SU-DHL-6 (cell line): ENCODE results near the gene UQCRHL.

Experiments used
- H2AFZ ChIP-seq: fragments of 200-600 bp; sonication (generic); 2 replicates; pipeline ENCODE4 v1.6.1; 2014; ENCODE audit warnings: low read depth, mild to moderate bottlenecking, moderate library complexity, mixed read lengths, antibody characterized with exemption, low read length; ENCODE audit not compliant: severe bottlenecking
- H3F3A ChIP-seq: fragments of 200-600 bp; shearing (Covaris generic); 2 replicates; pipeline ENCODE4 v1.6.0; 2016; ENCODE audit warnings: antibody characterized with exemption, mild to moderate bottlenecking; ENCODE audit not compliant: insufficient read depth
- H3K27ac ChIP-seq: fragments of 200-600 bp; sonication (generic); 2 replicates; pipeline ENCODE4 v1.5.1; 2016; ENCODE audit warnings: low read depth, mild to moderate bottlenecking, low read length, moderate library complexity, mixed read lengths
- H3K27me3 ChIP-seq: fragments of 200-600 bp; sonication (generic), shearing (Covaris generic); 2 replicates; pipeline ENCODE4 v1.6.0; 2014; ENCODE audit warnings: mild to moderate bottlenecking, low read length
- H3K36me3 ChIP-seq: fragments of 200-600 bp; sonication (generic); 2 replicates; pipeline ENCODE4 v1.6.1; 2014; ENCODE audit warnings: mild to moderate bottlenecking, low read length, mixed read lengths
- H3K4me2 ChIP-seq: fragments of 300-600, 200-600 bp; shearing (Covaris generic), sonication (generic); 2 replicates; pipeline ENCODE4 v1.6.0; 2014; ENCODE audit warnings: low read length, low read depth, mild to moderate bottlenecking; ENCODE audit not compliant: poor library complexity, severe bottlenecking
- H3K4me3 ChIP-seq: fragments of 200-600 bp; sonication (generic); 2 replicates; pipeline ENCODE4 v1.5.1; 2014; ENCODE audit warnings: antibody characterized with exemption, low read length, mild to moderate bottlenecking, mixed read lengths; ENCODE audit not compliant: insufficient read depth, poor library complexity, severe bottlenecking
- H3K79me2 ChIP-seq: fragments of 200-600 bp; sonication (generic); 2 replicates; pipeline ENCODE4 v1.6.1; 2014; ENCODE audit warnings: mild to moderate bottlenecking, low read length, moderate library complexity; ENCODE audit not compliant: insufficient read depth
- H3K9ac ChIP-seq: fragments of 200-600 bp; sonication (generic); 2 replicates; pipeline ENCODE4 v1.7.0; 2014; ENCODE audit warnings: mild to moderate bottlenecking, low read length
- H3K9me2 ChIP-seq: fragments of 200-600 bp; sonication (generic); replicated peaks from 2 replicates; pipeline ENCODE4 v1.6.1; 2014; ENCODE audit warnings: low read length; ENCODE audit not compliant: insufficient read depth
- H3K9me3 ChIP-seq: fragments of 200-600 bp; sonication (generic); 2 replicates; pipeline ENCODE4 v1.6.1; 2014; ENCODE audit warnings: low read length, mixed read lengths; ENCODE audit not compliant: insufficient read depth
- H4K20me1 ChIP-seq: fragments of 200-600 bp; sonication (generic); 2 replicates; pipeline ENCODE4 v1.6.1; 2014; ENCODE audit warnings: low read depth, mild to moderate bottlenecking, antibody characterized with exemption, low read length, moderate library complexity, mixed read lengths
- EZH2phosphoT487 ChIP-seq: fragments of 200-600 bp; sonication (generic), shearing (Covaris generic); conservative IDR thresholded peaks from 2 replicates; pipeline ENCODE4 v1.6.1; 2018; ENCODE audit warnings: mild to moderate bottlenecking, antibody characterized with exemption, low read length, moderate library complexity, mixed read lengths
- TF ChIP-seq, protein P1 (sequence below): fragments of 200-600 bp; sonication (generic); IDR thresholded peaks from one replicate; pipeline ENCODE4 v1.5.1; 2017; ENCODE audit warnings: antibody characterized with exemption, mild to moderate bottlenecking, low read length, moderate library complexity; ENCODE audit not compliant: insufficient read depth, poor library complexity, severe bottlenecking

Gene UQCRHL

GRCh38 chr1:15851210-15852035 is 44.0 kb upstream of the UQCRHL start:
- H3K9me3 ChIP-seq: no peaks in the 10 kb centered on the region
- peak overlapping the region; percentile 88 for H3K4me3 ChIP-seq
- H3K9ac ChIP-seq: peak overlapping the region; percentile 77; the same call in 1 of the 2 replicates
- TF ChIP-seq, protein P1, sequence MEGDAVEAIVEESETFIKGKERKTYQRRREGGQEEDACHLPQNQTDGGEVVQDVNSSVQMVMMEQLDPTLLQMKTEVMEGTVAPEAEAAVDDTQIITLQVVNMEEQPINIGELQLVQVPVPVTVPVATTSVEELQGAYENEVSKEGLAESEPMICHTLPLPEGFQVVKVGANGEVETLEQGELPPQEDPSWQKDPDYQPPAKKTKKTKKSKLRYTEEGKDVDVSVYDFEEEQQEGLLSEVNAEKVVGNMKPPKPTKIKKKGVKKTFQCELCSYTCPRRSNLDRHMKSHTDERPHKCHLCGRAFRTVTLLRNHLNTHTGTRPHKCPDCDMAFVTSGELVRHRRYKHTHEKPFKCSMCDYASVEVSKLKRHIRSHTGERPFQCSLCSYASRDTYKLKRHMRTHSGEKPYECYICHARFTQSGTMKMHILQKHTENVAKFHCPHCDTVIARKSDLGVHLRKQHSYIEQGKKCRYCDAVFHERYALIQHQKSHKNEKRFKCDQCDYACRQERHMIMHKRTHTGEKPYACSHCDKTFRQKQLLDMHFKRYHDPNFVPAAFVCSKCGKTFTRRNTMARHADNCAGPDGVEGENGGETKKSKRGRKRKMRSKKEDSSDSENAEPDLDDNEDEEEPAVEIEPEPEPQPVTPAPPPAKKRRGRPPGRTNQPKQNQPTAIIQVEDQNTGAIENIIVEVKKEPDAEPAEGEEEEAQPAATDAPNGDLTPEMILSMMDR: no peak
- TF ChIP-seq EZH2phosphoT487: no peak
- H3K4me2 ChIP-seq: peak overlapping the region; percentile 94
- no peak overlapping the region for H2AFZ ChIP-seq
- H3K36me3 ChIP-seq: no peaks in the 10 kb centered on the region
- H3K27ac ChIP-seq: peak overlapping the region; percentile 98
- H3K9me2 ChIP-seq: no peaks in the 10 kb centered on the region
- peaks cover 89% of the 10 kb centered on the region for H3K79me2 ChIP-seq
- H3F3A ChIP-seq: peaks cover 20% of the 10 kb centered on the region
- peaks cover 12% of the 10 kb centered on the region for H4K20me1 ChIP-seq
- H3K27me3 ChIP-seq: no peaks in the 10 kb centered on the region

GRCh38 chr1:15850471-15851001 is 43.1 kb upstream of the UQCRHL start:
- no peaks in the 10 kb centered on the region for H3K9me2 ChIP-seq
- TF ChIP-seq EZH2phosphoT487: no peak
- TF ChIP-seq, protein P1: no peak
- H3K9me3 ChIP-seq: no peaks in the 10 kb centered on the region
- peaks cover 12% of the 10 kb centered on the region for H4K20me1 ChIP-seq
- peak overlapping the region; percentile 88 for H3K4me3 ChIP-seq
- H3K27me3 ChIP-seq: no peaks in the 10 kb centered on the region
- H3K4me2 ChIP-seq: peak overlapping the region; percentile 94
- no peaks in the 10 kb centered on the region for H3K36me3 ChIP-seq
- H2AFZ ChIP-seq: no peak overlapping the region
- H3K27ac ChIP-seq: peak overlapping the region; percentile 98
- peak overlapping the region; percentile 77 for H3K9ac ChIP-seq
- peaks cover 29% of the 10 kb centered on the region for H3F3A ChIP-seq
- H3K79me2 ChIP-seq: peaks cover 87% of the 10 kb centered on the region

GRCh38 chr1:15849775-15850324 is 42.4 kb upstream of the UQCRHL start:
- Histone ChIP-seq H4K20me1 (peaks cover 7% of the 10 kb centered on the region), H3K4me3 (peak overlapping the region; percentile 88), H3K27ac (peak overlapping the region; percentile 98), H3K9me2 (no peaks in the 10 kb centered on the region), H3K27me3 (no peaks in the 10 kb centered on the region), H2AFZ (no peak overlapping the region), H3K36me3 (no peaks in the 10 kb centered on the region), H3K79me2 (peaks cover 85% of the 10 kb centered on the region), H3F3A (peaks cover 36% of the 10 kb centered on the region), H3K4me2 (peak overlapping the region; percentile 94), H3K9me3 (no peaks in the 10 kb centered on the region), H3K9ac (peak overlapping the region; percentile 77)
- TF ChIP-seq, protein P1: no peak
- TF ChIP-seq EZH2phosphoT487: no peak
